ENCODE measurements around the gene PTPN2. TPM values are rescaled to one million over a fixed set of nuclear protein-coding genes. Genes with fewer than 3 reads are reported as not detected.

PTPN2 gene
- total RNA-seq, 4 donors from 2014 or later: 33.7 to 60.5 (median 38.0) TPM

DNA sequence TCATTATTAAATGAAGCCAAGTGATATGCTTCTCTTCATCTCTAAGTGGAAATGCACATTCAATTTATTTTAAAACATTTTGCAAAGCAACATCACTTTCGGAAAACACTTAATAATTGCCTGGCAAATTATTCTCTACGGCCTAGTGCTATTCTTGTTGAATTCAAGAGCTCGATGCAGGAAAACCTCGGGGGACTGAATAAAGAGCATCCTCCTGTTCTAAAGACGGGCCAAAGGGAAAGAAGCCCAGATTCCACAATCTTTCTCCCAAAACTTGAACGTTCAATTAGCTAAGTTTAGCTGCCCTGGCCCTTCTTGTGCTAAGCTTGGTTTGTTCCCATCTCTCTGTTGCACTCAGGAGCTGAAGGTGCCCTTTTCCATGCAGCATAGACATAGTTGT, 40.6 kb upstream of the PTPN2 start:
- TF ChIP-seq, protein P1, sequence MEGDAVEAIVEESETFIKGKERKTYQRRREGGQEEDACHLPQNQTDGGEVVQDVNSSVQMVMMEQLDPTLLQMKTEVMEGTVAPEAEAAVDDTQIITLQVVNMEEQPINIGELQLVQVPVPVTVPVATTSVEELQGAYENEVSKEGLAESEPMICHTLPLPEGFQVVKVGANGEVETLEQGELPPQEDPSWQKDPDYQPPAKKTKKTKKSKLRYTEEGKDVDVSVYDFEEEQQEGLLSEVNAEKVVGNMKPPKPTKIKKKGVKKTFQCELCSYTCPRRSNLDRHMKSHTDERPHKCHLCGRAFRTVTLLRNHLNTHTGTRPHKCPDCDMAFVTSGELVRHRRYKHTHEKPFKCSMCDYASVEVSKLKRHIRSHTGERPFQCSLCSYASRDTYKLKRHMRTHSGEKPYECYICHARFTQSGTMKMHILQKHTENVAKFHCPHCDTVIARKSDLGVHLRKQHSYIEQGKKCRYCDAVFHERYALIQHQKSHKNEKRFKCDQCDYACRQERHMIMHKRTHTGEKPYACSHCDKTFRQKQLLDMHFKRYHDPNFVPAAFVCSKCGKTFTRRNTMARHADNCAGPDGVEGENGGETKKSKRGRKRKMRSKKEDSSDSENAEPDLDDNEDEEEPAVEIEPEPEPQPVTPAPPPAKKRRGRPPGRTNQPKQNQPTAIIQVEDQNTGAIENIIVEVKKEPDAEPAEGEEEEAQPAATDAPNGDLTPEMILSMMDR (IDR thresholded peaks at IDR 0.05; ENCODE audit: low read depth): no peak

DNA sequence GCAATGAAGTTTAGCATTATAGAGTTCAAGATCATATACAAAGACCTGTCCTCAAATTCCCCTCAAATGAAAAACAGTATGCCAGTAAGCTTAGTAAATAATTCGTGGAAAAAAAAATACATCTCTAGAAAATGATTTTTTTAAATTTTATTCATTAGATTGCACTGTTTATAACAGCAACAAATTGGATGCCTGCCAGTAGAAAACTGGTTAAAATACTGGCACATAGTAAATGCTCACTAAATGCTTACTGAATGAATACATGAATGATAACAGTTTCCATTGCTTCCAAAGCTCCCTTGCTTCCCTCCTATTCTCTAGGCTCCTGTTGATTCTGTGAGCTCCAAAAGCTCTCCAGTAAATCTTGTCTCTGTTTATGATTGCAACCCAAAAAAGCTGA, 38.2 kb upstream of the PTPN2 start:
- TF ChIP-seq, protein P1 (IDR thresholded peaks at IDR 0.05; ENCODE audit: low read depth): no peak

DNA sequence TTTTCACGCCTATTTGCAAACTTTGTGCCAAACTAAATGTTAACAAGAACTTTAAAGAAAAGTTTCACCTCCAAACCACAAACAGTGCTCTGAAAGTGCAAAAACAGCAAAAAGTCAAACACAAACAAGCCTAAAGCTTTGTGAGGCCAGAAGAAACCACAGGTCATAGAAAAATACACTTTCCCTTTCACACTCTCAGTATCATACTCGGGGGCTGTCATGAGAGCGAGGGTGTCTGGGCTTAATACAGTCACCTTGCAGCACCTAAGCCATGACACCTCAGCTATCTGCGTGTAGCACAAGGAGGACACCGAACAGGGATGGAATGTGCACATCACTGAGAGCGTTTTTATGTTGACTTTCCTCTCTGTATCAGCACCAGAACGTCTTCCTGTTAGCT, 37.1 kb upstream of the PTPN2 start:
- TF ChIP-seq, protein P1 (IDR thresholded peaks at IDR 0.05; ENCODE audit: low read depth): no peak

DNA sequence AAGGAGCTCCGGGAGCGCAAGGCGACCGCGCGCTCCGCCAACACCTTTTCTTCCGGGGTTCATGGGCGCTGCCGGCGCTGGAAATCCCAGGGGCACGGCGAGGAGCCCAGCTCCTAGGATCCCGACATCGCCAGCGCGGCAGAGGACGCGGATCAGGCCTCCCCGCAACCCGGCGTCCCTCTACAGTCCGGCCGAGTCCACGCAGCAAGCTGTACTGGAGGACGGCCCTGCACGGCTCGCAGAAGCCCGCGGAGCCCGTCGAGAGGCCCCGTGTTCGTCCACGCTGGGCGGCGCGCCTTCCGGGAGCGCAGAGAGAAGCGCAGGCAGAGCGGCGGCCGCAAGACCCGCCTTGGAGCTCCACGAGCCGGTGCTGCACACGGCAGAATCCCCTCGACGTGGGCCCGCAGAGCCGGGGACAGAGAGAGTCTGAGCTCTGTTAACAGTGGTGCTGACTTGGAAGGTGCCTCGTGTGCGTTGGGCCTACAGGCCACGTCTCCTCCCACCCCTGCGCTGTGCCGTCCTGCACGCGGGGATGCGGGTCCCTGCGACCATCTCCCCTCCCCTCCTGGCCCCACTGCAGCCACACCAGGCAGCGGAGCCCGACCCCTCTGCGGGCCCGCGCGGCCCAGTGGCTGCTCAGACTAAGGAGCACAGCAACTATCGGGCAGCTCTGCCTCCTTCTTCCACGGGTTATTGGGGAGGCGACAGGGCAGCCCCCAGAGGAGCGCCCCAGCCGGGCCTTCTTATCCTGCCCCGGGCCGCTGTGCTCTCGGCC, 28.1 kb upstream of the PTPN2 start:
- TF ChIP-seq, protein P1 (IDR thresholded peaks at IDR 0.05; ENCODE audit: low read depth): no peak

DNA sequence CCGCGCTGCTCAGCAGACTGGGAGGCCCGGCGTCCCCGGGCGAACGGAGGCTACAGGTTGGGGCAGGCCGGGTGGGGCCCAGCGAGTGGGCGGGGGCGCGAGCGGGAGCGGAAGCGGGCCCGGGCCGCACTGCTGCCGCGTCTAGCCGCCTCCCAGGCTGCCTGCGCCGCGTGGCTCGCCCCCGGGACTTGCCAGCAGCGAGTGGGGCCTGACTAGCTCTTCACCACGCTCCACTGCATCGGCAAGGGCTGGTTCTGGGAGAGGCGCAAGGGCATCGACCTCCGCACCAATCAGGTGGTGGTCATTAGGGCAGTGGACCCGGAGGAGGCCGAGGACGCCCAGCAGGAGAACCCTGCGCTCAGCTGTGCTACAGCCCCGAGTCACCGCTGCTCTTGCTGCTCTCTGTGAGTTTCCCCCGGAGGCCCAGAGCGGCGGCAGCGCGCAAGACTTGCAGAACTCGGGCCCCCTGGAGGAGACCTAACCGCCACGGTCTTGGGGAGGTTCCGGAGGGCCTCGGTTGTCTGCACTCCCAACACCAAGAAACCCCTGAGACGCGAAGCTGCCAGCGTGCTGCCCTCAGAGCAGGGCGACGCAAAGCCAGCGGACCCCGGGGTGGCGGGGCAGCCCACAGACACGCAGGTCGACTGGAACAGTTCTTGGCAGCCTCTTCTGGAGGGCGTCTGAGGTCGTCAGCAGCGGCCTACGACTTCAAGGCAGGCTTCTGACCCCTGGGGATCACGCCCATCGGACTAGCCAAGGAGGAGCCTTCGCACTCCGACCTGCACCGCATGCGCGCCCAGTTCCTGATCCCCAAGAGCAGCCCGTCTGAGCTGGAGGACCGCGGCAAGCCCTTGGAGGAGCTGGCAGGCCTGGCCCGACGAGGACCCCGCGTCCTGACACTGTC, 27.2 kb upstream of the PTPN2 start:
- TF ChIP-seq, protein P1 (IDR thresholded peaks at IDR 0.05; ENCODE audit: low read depth): no peak

DNA sequence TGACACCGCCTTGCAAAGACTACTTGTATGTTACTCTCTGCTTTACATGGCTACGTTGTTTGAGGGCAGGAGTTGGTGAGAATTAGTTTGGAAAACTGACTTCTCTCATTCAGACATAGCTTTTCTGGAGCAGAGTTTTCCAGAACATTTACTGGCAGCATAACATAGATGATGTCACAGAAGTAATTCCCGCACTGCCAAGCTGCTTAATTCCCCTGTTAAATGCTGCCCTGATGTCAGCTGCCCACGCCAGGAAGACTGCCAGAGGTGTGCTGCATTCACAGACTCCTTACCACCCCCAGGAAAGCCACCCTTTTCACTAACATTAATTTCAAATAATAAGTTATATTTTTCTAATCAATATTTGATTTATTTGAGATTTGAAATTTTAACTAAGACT, 24.7 kb upstream of the PTPN2 start:
- TF ChIP-seq, protein P1 (IDR thresholded peaks at IDR 0.05; ENCODE audit: low read depth): no peak

DNA sequence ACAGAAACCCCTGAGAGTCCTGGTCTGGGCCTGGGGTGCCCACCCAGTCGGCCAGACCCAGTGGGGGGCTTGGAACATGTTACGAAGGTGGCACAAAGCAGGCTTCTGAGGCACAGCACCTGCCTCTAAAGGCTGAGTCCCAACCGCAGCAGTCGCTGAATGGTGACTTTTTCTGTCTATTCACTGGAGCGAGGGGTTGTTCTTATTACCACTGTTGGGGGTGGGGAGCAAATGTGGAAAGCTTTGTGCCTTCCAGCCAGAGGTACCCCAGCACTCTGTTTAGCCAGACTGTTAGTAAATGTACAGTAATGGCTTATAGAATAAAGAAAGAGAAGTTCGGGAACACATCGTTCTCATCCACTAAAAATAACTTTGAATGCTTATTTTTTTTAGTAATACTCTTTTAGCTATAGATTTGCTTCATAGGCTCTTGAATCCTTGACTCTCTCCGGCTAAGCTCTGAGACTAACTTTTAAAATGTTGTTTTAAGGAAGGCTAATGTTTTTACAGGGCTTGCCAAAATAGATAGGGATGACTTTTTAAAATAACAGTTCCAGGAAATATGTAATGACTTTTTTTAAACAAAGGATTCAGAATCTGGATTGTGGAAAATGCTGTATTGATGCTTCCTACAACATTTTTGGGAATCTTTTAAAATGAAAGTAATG, 23.4 kb upstream of the PTPN2 start:
- TF ChIP-seq, protein P1 (IDR thresholded peaks at IDR 0.05; ENCODE audit: low read depth): no peak

All from subcutaneous adipose tissue (tissue), 4 donors.